Dermis lymphatic vessel endothelial cell (primary cell): ENCODE results near the gene MBTPS2. TPM values are rescaled to one million over a fixed set of nuclear protein-coding genes. Genes with fewer than 3 reads are reported as not detected.

Experiments used
- total RNA-seq: library from RNA; depleted of rRNA; stranded (reverse); fragments of >200 nt; gene quantifications from 2 replicates; pipeline ENCODE4 v1.2.1, GENCODE V29; 2014

Gene MBTPS2
- total RNA-seq = 4.8 and 5.9 TPM in 2 replicates

GRCh38 chrX:21839334-21840192 is at the start of gene MBTPS2:
Gene MBTPS2 (plus strand): TSS chrX:21839617. CDS start chrX:21839735, 118 bp downstream.

GRCh38 chrX:21855937-21856415 is 16.6 kb downstream of the MBTPS2 start, which contains the start of gene YY2:
Gene YY2 (plus strand): TSS chrX:21855987. CDS start chrX:21856485, 498 bp downstream.

Other genes with a start within 250 kb of the MBTPS2 start
- gene KLHL34, start 181.3 kb upstream of the MBTPS2 start, total RNA-seq = not detected in 2 replicates
- not detected in 2 replicates for gene SMPX, start 81.5 kb upstream of the MBTPS2 start, total RNA-seq
- gene YY2, start 16.4 kb downstream of the MBTPS2 start, total RNA-seq = 0.65 and 1.1 TPM in 2 replicates
- gene SMS, start 101.1 kb downstream of the MBTPS2 start, total RNA-seq = 156 and 170 TPM in 2 replicates
- gene PHEX, start 192.7 kb downstream of the MBTPS2 start, total RNA-seq = 0.33 and 0.43 TPM in 2 replicates